ENCODE data around the gene PKN3. TPM values are rescaled to one million over a fixed set of nuclear protein-coding genes. Genes with fewer than 3 reads are reported as not detected.

The PKN3 gene
- total RNA-seq, 1 donor, result 3.6 TPM

DNA sequence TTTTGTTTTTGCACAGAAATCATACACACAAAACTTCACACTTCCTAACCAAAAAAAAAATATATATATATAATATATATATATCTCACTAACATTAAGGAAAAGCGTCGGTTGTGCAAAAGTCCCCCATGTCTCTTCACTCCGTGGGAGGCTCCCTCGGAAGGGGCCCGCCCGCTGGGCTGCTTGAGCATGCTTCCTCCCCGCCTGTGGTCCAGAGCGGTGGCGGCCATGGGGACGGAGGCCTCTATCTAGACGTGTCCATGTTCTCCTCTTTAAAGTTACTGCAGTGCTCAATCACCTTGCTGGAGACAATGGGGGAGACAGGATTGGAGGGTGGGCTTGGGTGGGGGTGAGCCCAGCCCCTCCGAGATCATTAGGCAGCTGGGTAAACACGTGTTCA is 28.8 kb downstream of the PKN3 start:
- TF ChIP-seq, protein P1, sequence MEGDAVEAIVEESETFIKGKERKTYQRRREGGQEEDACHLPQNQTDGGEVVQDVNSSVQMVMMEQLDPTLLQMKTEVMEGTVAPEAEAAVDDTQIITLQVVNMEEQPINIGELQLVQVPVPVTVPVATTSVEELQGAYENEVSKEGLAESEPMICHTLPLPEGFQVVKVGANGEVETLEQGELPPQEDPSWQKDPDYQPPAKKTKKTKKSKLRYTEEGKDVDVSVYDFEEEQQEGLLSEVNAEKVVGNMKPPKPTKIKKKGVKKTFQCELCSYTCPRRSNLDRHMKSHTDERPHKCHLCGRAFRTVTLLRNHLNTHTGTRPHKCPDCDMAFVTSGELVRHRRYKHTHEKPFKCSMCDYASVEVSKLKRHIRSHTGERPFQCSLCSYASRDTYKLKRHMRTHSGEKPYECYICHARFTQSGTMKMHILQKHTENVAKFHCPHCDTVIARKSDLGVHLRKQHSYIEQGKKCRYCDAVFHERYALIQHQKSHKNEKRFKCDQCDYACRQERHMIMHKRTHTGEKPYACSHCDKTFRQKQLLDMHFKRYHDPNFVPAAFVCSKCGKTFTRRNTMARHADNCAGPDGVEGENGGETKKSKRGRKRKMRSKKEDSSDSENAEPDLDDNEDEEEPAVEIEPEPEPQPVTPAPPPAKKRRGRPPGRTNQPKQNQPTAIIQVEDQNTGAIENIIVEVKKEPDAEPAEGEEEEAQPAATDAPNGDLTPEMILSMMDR (IDR thresholded peaks at IDR 0.05; ENCODE audit: insufficient read depth, low read length), result no peak
- no peak for DNase-seq (ENCODE audit: low read depth)
- H3K4me3 ChIP-seq (ENCODE audit: low read depth, low read length), result no peak overlapping the region

DNA sequence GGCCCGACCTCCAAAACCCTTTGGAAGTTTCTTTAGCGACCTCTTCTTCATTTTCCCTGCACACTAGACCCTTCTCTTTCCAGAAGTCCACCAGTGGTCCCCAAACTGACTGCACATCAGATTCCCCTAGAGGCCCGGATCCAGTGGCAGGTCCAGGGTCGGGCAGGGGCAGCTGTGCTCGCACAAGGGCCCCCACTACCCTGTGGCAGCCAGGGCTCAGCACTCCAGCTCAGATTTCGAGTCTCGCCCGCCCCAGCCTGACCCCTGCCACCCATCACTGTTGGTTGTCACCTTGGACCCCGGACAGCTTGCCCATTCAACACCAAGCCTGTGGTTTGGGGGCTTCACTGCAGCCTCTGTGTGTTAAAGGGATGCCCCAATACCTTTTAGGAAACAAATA is 29.4 kb downstream of the PKN3 start:
- no peak for DNase-seq (ENCODE audit: low read depth)
- TF ChIP-seq, protein P1 (IDR thresholded peaks at IDR 0.05; ENCODE audit: insufficient read depth, low read length), result no peak
- no peak overlapping the region for H3K4me3 ChIP-seq (ENCODE audit: low read depth, low read length)

DNA sequence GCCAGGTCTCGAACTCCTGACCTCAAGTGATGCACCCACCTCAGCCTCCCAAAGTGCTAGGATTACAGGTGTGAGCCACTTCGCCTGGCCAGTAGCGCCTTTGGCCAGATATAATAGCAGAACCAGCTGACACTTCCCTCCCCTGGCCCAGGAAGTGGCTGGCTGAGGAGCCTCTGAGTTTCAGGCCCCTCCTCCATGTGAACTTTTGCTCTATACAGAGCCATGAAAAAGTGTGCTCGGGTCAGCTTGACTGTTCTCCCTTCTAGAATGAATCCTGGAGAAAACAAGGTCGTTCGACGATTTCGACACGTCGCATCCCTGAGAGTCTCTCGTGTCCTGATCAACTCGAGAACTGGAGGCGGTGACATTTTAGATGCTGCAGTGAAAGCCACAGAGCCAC is 30.3 kb downstream of the PKN3 start:
- DNase-seq (ENCODE audit: low read depth), result no peak
- TF ChIP-seq, protein P1 (IDR thresholded peaks at IDR 0.05; ENCODE audit: insufficient read depth, low read length), result no peak
- H3K4me3 ChIP-seq (ENCODE audit: low read depth, low read length), result no peak overlapping the region

DNA sequence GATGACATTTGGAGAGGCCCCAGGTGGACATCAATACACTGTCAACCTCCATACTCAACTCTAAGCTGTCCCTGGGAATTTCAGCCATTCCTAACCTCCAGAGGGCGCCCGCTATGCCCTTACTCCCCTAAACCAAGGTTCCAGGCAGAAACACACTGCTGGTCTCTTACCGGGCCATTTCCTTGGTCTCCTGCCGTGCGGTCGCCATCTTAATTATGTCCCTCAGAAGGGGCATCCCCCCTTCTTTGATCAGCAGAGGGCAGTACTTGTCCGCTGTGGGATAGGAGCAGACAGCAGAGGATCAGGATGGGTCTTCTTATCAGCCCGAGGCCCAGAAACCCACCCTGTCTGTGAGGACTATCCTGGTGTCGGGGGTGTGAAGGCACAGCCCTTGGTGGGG is 31.0 kb downstream of the PKN3 start:
- DNase-seq (ENCODE audit: low read depth), result peak; percentile 74
- TF ChIP-seq, protein P1 (IDR thresholded peaks at IDR 0.05; ENCODE audit: insufficient read depth, low read length), result peak; percentile 77
- H3K4me3 ChIP-seq (ENCODE audit: low read depth, low read length), result no peak overlapping the region

DNA sequence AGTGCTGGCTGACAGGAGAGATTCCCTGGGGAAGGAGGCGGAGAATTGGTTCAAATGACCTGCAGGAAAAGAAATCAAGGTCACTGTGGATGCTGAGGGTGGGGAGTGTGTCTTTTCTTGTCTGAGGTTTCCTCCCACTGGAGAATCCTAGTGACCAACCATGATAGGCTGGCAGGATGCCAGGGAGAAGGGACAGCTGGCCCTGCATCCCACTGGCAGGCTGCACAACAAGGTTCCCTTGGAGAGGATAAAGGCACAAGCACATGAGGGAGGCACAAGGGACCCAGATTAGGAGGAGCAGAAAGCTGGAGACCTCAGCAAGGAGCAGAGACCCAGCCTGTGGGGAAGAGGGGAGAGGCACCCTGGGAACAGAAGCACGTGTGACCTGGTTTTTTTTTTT is 33.1 kb downstream of the PKN3 start:
- H3K4me3 ChIP-seq (ENCODE audit: low read depth, low read length), result no peak overlapping the region
- TF ChIP-seq, protein P1 (IDR thresholded peaks at IDR 0.05; ENCODE audit: insufficient read depth, low read length), result no peak
- DNase-seq (ENCODE audit: low read depth), result no peak

DNA sequence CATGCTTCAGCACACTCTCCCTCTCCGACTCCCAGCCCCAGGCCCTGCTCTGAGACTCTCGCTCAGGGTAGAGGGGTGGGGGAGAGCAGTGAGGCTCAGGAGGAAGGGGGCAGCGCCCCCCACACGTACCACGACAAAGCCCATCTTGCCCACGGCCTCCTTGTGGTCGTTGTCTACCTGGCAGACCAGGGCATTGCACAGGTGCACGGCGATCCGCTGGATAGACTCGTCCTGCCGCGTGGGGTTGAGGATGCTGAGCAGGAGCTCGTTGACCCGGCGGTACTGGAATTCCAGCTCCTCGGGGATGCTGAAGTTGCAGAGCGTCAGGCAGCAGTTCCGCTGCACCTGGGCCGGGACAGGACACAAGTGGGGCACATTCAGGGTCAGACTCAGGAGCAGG is 40.1 kb downstream of the PKN3 start:
- DNase-seq (ENCODE audit: low read depth), result no peak
- TF ChIP-seq, protein P1 (IDR thresholded peaks at IDR 0.05; ENCODE audit: insufficient read depth, low read length), result no peak
- no peak overlapping the region for H3K4me3 ChIP-seq (ENCODE audit: low read depth, low read length)

DNA sequence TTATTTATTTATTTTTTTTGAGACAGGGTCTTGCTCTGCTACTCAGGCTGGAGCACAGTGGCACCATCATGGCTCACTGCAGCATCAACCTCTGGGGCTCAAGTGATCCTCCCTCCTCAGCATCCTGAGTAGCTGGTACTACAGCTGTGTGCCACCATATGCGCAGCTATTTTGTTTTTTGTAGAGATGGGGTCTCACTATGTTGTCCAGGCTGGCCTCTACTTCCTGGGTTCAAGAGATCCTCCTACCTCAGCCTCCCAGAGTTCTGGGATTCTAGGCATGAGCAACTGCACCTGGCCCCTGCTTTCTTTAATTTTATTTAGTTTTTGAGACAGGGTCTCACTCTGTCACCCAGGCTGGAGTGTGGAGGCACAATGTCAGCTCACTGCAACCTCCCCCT is 41.1 kb downstream of the PKN3 start:
- no peak overlapping the region for H3K4me3 ChIP-seq (ENCODE audit: low read depth, low read length)
- no peak for DNase-seq (ENCODE audit: low read depth)
- TF ChIP-seq, protein P1 (IDR thresholded peaks at IDR 0.05; ENCODE audit: insufficient read depth, low read length), result no peak

Measured in fibroblast of the aortic adventitia (primary cell).